Activated CD4-positive, alpha-beta memory T cell treated with anti-CD3 and anti-CD28 coated beads, Interleukin-2, amount 10 ng/mL, durations not matched to agents 7 days and 5 days (primary cell): ENCODE results near the gene CD276. TPM values are rescaled to one million over a fixed set of nuclear protein-coding genes. Genes with fewer than 3 reads are reported as not detected.

ENCODE experiments used
- CTCF ChIA-PET: fragments of 350-600 bp; sonication (Branson Sonifier 250); formaldehyde crosslinking; loops from one replicate; lab custom pipeline; 2021; ENCODE audit warnings: antibody characterized with exemption, inconsistent platforms; lab: Charles Lee
- POLR2A ChIA-PET: fragments of 350-600 bp; sonication (Branson Sonifier 250); formaldehyde crosslinking; loops from one replicate; lab custom pipeline; 2021; ENCODE audit warnings: antibody characterized with exemption; lab: Charles Lee
- DNase-seq: peaks from one replicate; pipeline ENCODE4 v3.0.0-alpha.2; 2020
- H3K27ac Mint-ChIP-seq: one replicate; pipeline ENCODE4 v1.8.0; 2021; ENCODE audit warnings: mild to moderate bottlenecking, mixed read lengths
- H3K27me3 Mint-ChIP-seq: one replicate; pipeline ENCODE4 v1.8.0; 2021; ENCODE audit warnings: mixed read lengths
- H3K36me3 Mint-ChIP-seq: one replicate; pipeline ENCODE4 v1.8.0; 2021; ENCODE audit warnings: low read depth, mixed read lengths
- H3K4me1 Mint-ChIP-seq: one replicate; pipeline ENCODE4 v1.8.0; 2021; ENCODE audit warnings: mixed read lengths
- H3K4me3 Mint-ChIP-seq: one replicate; pipeline ENCODE4 v1.8.0; 2021; ENCODE audit warnings: mild to moderate bottlenecking, mixed read lengths
- H3K9me3 Mint-ChIP-seq: one replicate; pipeline ENCODE4 v1.8.0; 2021; ENCODE audit warnings: mixed read lengths
- total RNA-seq, 2 experiments: library from RNA; stranded (reverse); gene quantifications; one replicate each; pipeline ENCODE4 v1.2.3, GENCODE V29; 2021

The CD276 gene
- total RNA-seq, 2 experiments from 2014 or later: 0.88 to 1.6 TPM

- Mint-ChIP-seq H3K9me3 (no peaks in the 10 kb centered on the region), H3K4me1 (no peaks in the 10 kb centered on the region), H3K36me3 (no peaks in the 10 kb centered on the region), H3K27ac (no peak overlapping the region), H3K27me3 (peaks cover 61% of the 10 kb centered on the region), H3K4me3 (no peak overlapping the region)
- ChIA-PET POLR2A (no interaction called here), CTCF (no interaction called here)
- no peak for DNase-seq
Observed at GRCh38 chr15:73752806-73753193, 68.6 kb downstream of the CD276 start.

GRCh38 chr15:73753250-73754130 is 69.3 kb downstream of the CD276 start, which contains the start of gene INSYN1:
Gene INSYN1 (minus strand): TSS chr15:73753351. CDS start chr15:73751130, 2,221 bp downstream.
- CTCF ChIA-PET: interaction anchor here (0.6 to 0.8 kb wide), 2 partner anchors 48 to 555 kb away, joined by 3 read pairs; no protein-coding TSS in a partner anchor

GRCh38 chr15:73754461-73754860 is 70.3 kb downstream of the CD276 start:
- Mint-ChIP-seq H3K27ac (no peak overlapping the region), H3K4me1 (no peaks in the 10 kb centered on the region), H3K4me3 (no peak overlapping the region), H3K27me3 (peaks cover 56% of the 10 kb centered on the region), H3K9me3 (no peaks in the 10 kb centered on the region), H3K36me3 (no peaks in the 10 kb centered on the region)
- ChIA-PET POLR2A (no interaction called here), CTCF (no interaction called here)
- DNase-seq: no peak

More at GRCh38 chr15:73753250-73754130, 69.3 kb downstream of the CD276 start, which contains the start of gene INSYN1:
- no peak within 1 kb of the TSS for H3K27ac Mint-ChIP-seq
- POLR2A ChIA-PET: no interaction called here
- DNase-seq: no peak
- no peaks in the 10 kb centered on the region for H3K36me3 Mint-ChIP-seq
- H3K4me3 Mint-ChIP-seq: no peak within 1 kb of the TSS
- no peaks in the 10 kb centered on the region for H3K4me1 Mint-ChIP-seq
- peaks cover 59% of the 10 kb centered on the region for H3K27me3 Mint-ChIP-seq
- H3K9me3 Mint-ChIP-seq: no peaks in the 10 kb centered on the region

- Mint-ChIP-seq H3K4me1 (no peaks in the 10 kb centered on the region), H3K27me3 (peaks cover 47% of the 10 kb centered on the region), H3K9me3 (no peaks in the 10 kb centered on the region), H3K36me3 (no peaks in the 10 kb centered on the region), H3K27ac (no peak overlapping the region), H3K4me3 (no peak overlapping the region)
- no peak for DNase-seq
- ChIA-PET CTCF (no interaction called here), POLR2A (no interaction called here)
Observed at GRCh38 chr15:73755481-73755880, 71.3 kb downstream of the CD276 start.

- CTCF ChIA-PET: no interaction called here
- H3K27me3 Mint-ChIP-seq: peaks cover 43% of the 10 kb centered on the region
- H3K36me3 Mint-ChIP-seq: no peaks in the 10 kb centered on the region
- no peaks in the 10 kb centered on the region for H3K9me3 Mint-ChIP-seq
- H3K4me1 Mint-ChIP-seq: no peaks in the 10 kb centered on the region
- H3K4me3 Mint-ChIP-seq: no peak overlapping the region
- DNase-seq: no peak
- POLR2A ChIA-PET: no interaction called here
- no peak overlapping the region for H3K27ac Mint-ChIP-seq
Observed at GRCh38 chr15:73755946-73756345, 71.8 kb downstream of the CD276 start.

GRCh38 chr15:73756390-73756789 is 72.2 kb downstream of the CD276 start:
- Mint-ChIP-seq H3K4me3 (no peak overlapping the region), H3K36me3 (no peaks in the 10 kb centered on the region), H3K27ac (no peak overlapping the region), H3K27me3 (peaks cover 40% of the 10 kb centered on the region), H3K4me1 (no peaks in the 10 kb centered on the region), H3K9me3 (no peaks in the 10 kb centered on the region)
- ChIA-PET CTCF (no interaction called here), POLR2A (no interaction called here)
- no peak for DNase-seq

- Mint-ChIP-seq H3K36me3 (no peaks in the 10 kb centered on the region), H3K9me3 (no peaks in the 10 kb centered on the region), H3K27me3 (peaks cover 39% of the 10 kb centered on the region), H3K27ac (no peak overlapping the region), H3K4me3 (no peak overlapping the region), H3K4me1 (no peaks in the 10 kb centered on the region)
- ChIA-PET POLR2A (no interaction called here), CTCF (no interaction called here)
- no peak for DNase-seq
Observed at GRCh38 chr15:73756947-73757513, 72.8 kb downstream of the CD276 start.

GRCh38 chr15:73757571-73757970 is 73.4 kb downstream of the CD276 start:
- no peaks in the 10 kb centered on the region for H3K4me1 Mint-ChIP-seq
- DNase-seq: no peak
- H3K27me3 Mint-ChIP-seq: peaks cover 39% of the 10 kb centered on the region
- ChIA-PET CTCF (no interaction called here), POLR2A (no interaction called here)
- no peak overlapping the region for H3K4me3 Mint-ChIP-seq
- no peaks in the 10 kb centered on the region for H3K36me3 Mint-ChIP-seq
- H3K27ac Mint-ChIP-seq: no peak overlapping the region
- no peaks in the 10 kb centered on the region for H3K9me3 Mint-ChIP-seq

- H3K27ac Mint-ChIP-seq: no peak overlapping the region
- no peaks in the 10 kb centered on the region for H3K9me3 Mint-ChIP-seq
- no peak for DNase-seq
- no peaks in the 10 kb centered on the region for H3K4me1 Mint-ChIP-seq
- peaks cover 40% of the 10 kb centered on the region for H3K27me3 Mint-ChIP-seq
- ChIA-PET CTCF (no interaction called here), POLR2A (no interaction called here)
- no peaks in the 10 kb centered on the region for H3K36me3 Mint-ChIP-seq
- H3K4me3 Mint-ChIP-seq: no peak overlapping the region
Observed at GRCh38 chr15:73758461-73758860, 74.3 kb downstream of the CD276 start.

GRCh38 chr15:73760330-73761329 is 76.4 kb downstream of the CD276 start:
- CTCF ChIA-PET: no interaction called here
- Mint-ChIP-seq H3K9me3 (no peaks in the 10 kb centered on the region), H3K36me3 (no peaks in the 10 kb centered on the region), H3K27ac (no peak overlapping the region), H3K4me3 (no peak overlapping the region), H3K27me3 (peaks cover 27% of the 10 kb centered on the region), H3K4me1 (no peaks in the 10 kb centered on the region)
- POLR2A ChIA-PET: no interaction called here
- DNase-seq: no peak

GRCh38 chr15:73763931-73764330 is 79.7 kb downstream of the CD276 start:
- H3K4me3 Mint-ChIP-seq: no peak overlapping the region
- H3K27ac Mint-ChIP-seq: no peak overlapping the region
- ChIA-PET POLR2A (no interaction called here), CTCF (no interaction called here)
- no peaks in the 10 kb centered on the region for H3K36me3 Mint-ChIP-seq
- peaks cover 21% of the 10 kb centered on the region for H3K27me3 Mint-ChIP-seq
- DNase-seq: no peak
- no peaks in the 10 kb centered on the region for H3K4me1 Mint-ChIP-seq
- no peaks in the 10 kb centered on the region for H3K9me3 Mint-ChIP-seq
